DOHH2 (cell line): ENCODE data around the gene AGBL1.

Experiments
- H3F3A ChIP-seq: fragments of 200-600 bp; sonication (generic), shearing (Covaris generic); 2 replicates; pipeline ENCODE4 v1.6.0; 2016; ENCODE audit warnings: antibody characterized with exemption, mild to moderate bottlenecking; ENCODE audit not compliant: control insufficient read depth, insufficient read depth
- H3K27ac ChIP-seq: fragments of 200-600 bp; sonication (generic); 2 replicates; pipeline ENCODE4 v1.5.1; 2014; ENCODE audit warnings: low read depth, mild to moderate bottlenecking, low read length, moderate library complexity
- H3K27me3 ChIP-seq: fragments of 200-600 bp; sonication (generic); 2 replicates; pipeline ENCODE4 v1.6.1; 2014; ENCODE audit warnings: mild to moderate bottlenecking, low read length, mixed read lengths; ENCODE audit not compliant: control insufficient read depth
- H3K36me3 ChIP-seq: fragments of 200-600 bp; sonication (generic); 2 replicates; pipeline ENCODE4 v1.6.1; 2014; ENCODE audit warnings: mild to moderate bottlenecking, low read length, moderate library complexity, mixed read lengths; ENCODE audit not compliant: control insufficient read depth
- H3K4me1 ChIP-seq: fragments of 200-600 bp; sonication (generic); 2 replicates; pipeline ENCODE4 v1.6.1; 2014; ENCODE audit warnings: mild to moderate bottlenecking, low read length, mixed read lengths; ENCODE audit not compliant: control insufficient read depth
- H3K4me2 ChIP-seq: fragments of 200-600 bp; sonication (generic); 2 replicates; pipeline ENCODE4 v1.6.0; 2014; ENCODE audit warnings: mild to moderate bottlenecking, low read length, moderate library complexity
- H3K4me3 ChIP-seq: fragments of 200-600 bp; sonication (generic); 2 replicates; pipeline ENCODE4 v1.5.1; 2014; ENCODE audit warnings: mild to moderate bottlenecking, low read length, mixed read lengths
- H3K79me2 ChIP-seq: fragments of 200-600 bp; sonication (generic); 2 replicates; pipeline ENCODE4 v1.6.1; 2014; ENCODE audit warnings: mild to moderate bottlenecking, low read length, mixed read lengths; ENCODE audit not compliant: control insufficient read depth
- H3K9me2 ChIP-seq: fragments of 200-600 bp; sonication (generic); replicated peaks from 2 replicates; pipeline ENCODE4 v1.6.1; 2014; ENCODE audit warnings: mild to moderate bottlenecking, low read length, mixed read lengths; ENCODE audit not compliant: control insufficient read depth
- H3K9me3 ChIP-seq: fragments of 200-600 bp; sonication (generic); 2 replicates; pipeline ENCODE4 v1.6.1; 2014; ENCODE audit warnings: antibody characterized with exemption, low read length, mixed read lengths; ENCODE audit not compliant: control insufficient read depth, insufficient read depth
- H4K20me1 ChIP-seq: fragments of 200-600 bp; sonication (generic); 2 replicates; pipeline ENCODE4 v1.6.0; 2014; ENCODE audit warnings: low read depth, mild to moderate bottlenecking, antibody characterized with exemption, low read length, moderate library complexity; ENCODE audit not compliant: control insufficient read depth, insufficient read depth
- CTCF ChIP-seq: fragments of 200-600 bp; sonication (generic); IDR thresholded peaks from one replicate; pipeline ENCODE4 v1.5.1; 2014; ENCODE audit warnings: antibody characterized with exemption, mild to moderate bottlenecking, low read depth, low read length; ENCODE audit not compliant: poor library complexity, severe bottlenecking
- EZH2phosphoT487 ChIP-seq: fragments of 200-600 bp; sonication (generic); IDR thresholded peaks from 2 replicates; pipeline ENCODE4 v1.6.1; 2017; ENCODE audit warnings: borderline replicate concordance, mild to moderate bottlenecking, antibody characterized with exemption, low read length, moderate library complexity, mixed read lengths

The AGBL1 gene

GRCh38 chr15:86885616-86886015 is 805.9 kb downstream of the AGBL1 start:
- no peaks in the 10 kb centered on the region for H3K27me3 ChIP-seq
- no peaks in the 10 kb centered on the region for H3K79me2 ChIP-seq
- H3F3A ChIP-seq: no peaks in the 10 kb centered on the region
- H4K20me1 ChIP-seq: no peaks in the 10 kb centered on the region
- no peaks in the 10 kb centered on the region for H3K9me2 ChIP-seq
- H3K4me1 ChIP-seq: no peaks in the 10 kb centered on the region
- H3K4me3 ChIP-seq: no peak overlapping the region
- TF ChIP-seq EZH2phosphoT487 (no peak), CTCF (no peak)
- no peaks in the 10 kb centered on the region for H3K36me3 ChIP-seq
- no peak overlapping the region for H3K4me2 ChIP-seq
- H3K9me3 ChIP-seq: no peaks in the 10 kb centered on the region
- no peak overlapping the region for H3K27ac ChIP-seq

- Histone ChIP-seq H3F3A (no peaks in the 10 kb centered on the region), H3K4me2 (no peak overlapping the region), H3K9me3 (no peaks in the 10 kb centered on the region), H3K4me1 (no peaks in the 10 kb centered on the region), H3K9me2 (no peaks in the 10 kb centered on the region), H3K4me3 (no peak overlapping the region), H3K27ac (no peak overlapping the region), H3K36me3 (no peaks in the 10 kb centered on the region), H4K20me1 (no peaks in the 10 kb centered on the region), H3K27me3 (no peaks in the 10 kb centered on the region), H3K79me2 (no peaks in the 10 kb centered on the region)
- TF ChIP-seq EZH2phosphoT487 (no peak), CTCF (no peak)
These were observed 813.2 kb downstream of the AGBL1 start for GRCh38 chr15:86892774-86893449.

- Histone ChIP-seq H3K4me2 (no peak overlapping the region), H3K27me3 (no peaks in the 10 kb centered on the region), H3F3A (no peaks in the 10 kb centered on the region), H3K4me1 (no peaks in the 10 kb centered on the region), H4K20me1 (no peaks in the 10 kb centered on the region), H3K4me3 (no peak overlapping the region), H3K9me3 (no peaks in the 10 kb centered on the region), H3K9me2 (no peaks in the 10 kb centered on the region), H3K27ac (no peak overlapping the region), H3K36me3 (no peaks in the 10 kb centered on the region), H3K79me2 (no peaks in the 10 kb centered on the region)
- no peak for TF ChIP-seq CTCF
- TF ChIP-seq EZH2phosphoT487: no peak
These were observed 814.6 kb downstream of the AGBL1 start for GRCh38 chr15:86894269-86894668.
